ENCODE measurements around the gene C7orf33.

Gene C7orf33

GRCh38 chr7:148633761-148634160, 43.2 kb downstream of the C7orf33 start:
- DNase-seq, result no peak

GRCh38 chr7:148637094-148637493, 46.5 kb downstream of the C7orf33 start:
- DNase-seq, result no peak

GRCh38 chr7:148645898-148646297, 55.3 kb downstream of the C7orf33 start:
- DNase-seq, result no peak

- no peak for DNase-seq
Measured at GRCh38 chr7:148650232-148650858, 59.8 kb downstream of the C7orf33 start.

- DNase-seq, result no peak
Measured at GRCh38 chr7:148652773-148653172, 62.2 kb downstream of the C7orf33 start.

GRCh38 chr7:148657929-148658328, 67.4 kb downstream of the C7orf33 start:
- DNase-seq, result no peak

GRCh38 chr7:148661471-148661870, 70.9 kb downstream of the C7orf33 start:
- DNase-seq, result no peak

GRCh38 chr7:148662646-148663045, 72.1 kb downstream of the C7orf33 start:
- no peak for DNase-seq

- no peak for DNase-seq
Measured at GRCh38 chr7:148664324-148664723, 73.8 kb downstream of the C7orf33 start.

GRCh38 chr7:148665221-148665620, 74.7 kb downstream of the C7orf33 start:
- no peak for DNase-seq

All from CD4-positive, alpha-beta T cell treated with Interleukin-21 for 1 hour (primary cell).